ENCODE results near the gene NLN. TPM values are rescaled to one million over a fixed set of nuclear protein-coding genes. Genes with fewer than 3 reads are reported as not detected.
A peak's percentile ranks its signal among the peaks of the same experiment; 100 is the strongest.
"Not testable (repeated sequence)": the region's sequence is repeated elsewhere in the genome, so short reads cannot be mapped to it uniquely, and the experiment has no call there.

Gene NLN
- polyA plus RNA-seq, 1 donor (not counting 4 experiments of a cell fraction or from before 2014, with no cell fraction given), result 26.1 TPM

- Histone ChIP-seq H3K9me3 (ENCODE audit: control insufficient read depth, low read depth, low read length) (no peaks in the 10 kb centered on the region), H3K27me3 (ENCODE audit: control insufficient read depth, extremely low read depth, insufficient read depth, low read length) (no peaks in the 10 kb centered on the region), H3K79me2 (ENCODE audit: control insufficient read depth, insufficient read depth, low read length) (no peaks in the 10 kb centered on the region), H4K20me1 (ENCODE audit: control insufficient read depth, extremely low read depth, insufficient read depth, low read length) (no peaks in the 10 kb centered on the region), H2AFZ (ENCODE audit: control insufficient read depth, low read length) (no peak overlapping the region), H3K9me1 (ENCODE audit: control insufficient read depth, extremely low read depth, insufficient read depth, low read length) (no peaks in the 10 kb centered on the region), H3K9ac (ENCODE audit: control insufficient read depth, extremely low read depth, insufficient read depth, low read length) (no peak overlapping the region), H3K36me3 (ENCODE audit: control insufficient read depth in 2 of 2, extremely low read depth in 1 of 2, insufficient read depth in 2 of 2, low read length in 2 of 2) (peaks cover 0 to 2% of the 10 kb centered on the region in 2 experiments), H3K4me3 (ENCODE audit: control insufficient read depth in 2 of 3, extremely low read depth in 1 of 3, insufficient read depth in 2 of 3, low read depth in 1 of 3, low read length in 3 of 3) (no peak overlapping the region), H3K4me2 (ENCODE audit: control insufficient read depth, extremely low read depth, insufficient read depth, low read depth, low read length) (peak overlapping the region; percentile 17), H3K4me1 (ENCODE audit: control insufficient read depth, extremely low read depth, insufficient read depth, low read length) (peaks cover 28% of the 10 kb centered on the region), H3K27ac (ENCODE audit: control insufficient read depth, insufficient read depth, low read length) (peak overlapping the region; percentile 48)
- TF ChIP-seq CTCF (optimal IDR thresholded peaks at IDR 0.05 in 1 of 3, IDR thresholded peaks at IDR 0.05 in 1 of 3, conservative IDR thresholded peaks at IDR 0.05 in 1 of 3; ENCODE audit: extremely low read depth in 1 of 3, insufficient read depth in 2 of 3, low read length in 3 of 3), result no peak
- no peak for TF ChIP-seq EZH2 (IDR thresholded peaks at IDR 0.05; ENCODE audit: low read length)
- dilution Hi-C loops (cut with MboI; ENCODE audit: extremely low pct_ligation_motif_present, low sequenced_read_pairs), result no loop called here
- FAIRE-seq (peak; percentile 44), DNase-seq (ENCODE audit: low read depth, low spot score) (peak; percentile 41)
Observed at GRCh38 chr5:65769539-65769938, 47.5 kb downstream of the NLN start.

DNA sequence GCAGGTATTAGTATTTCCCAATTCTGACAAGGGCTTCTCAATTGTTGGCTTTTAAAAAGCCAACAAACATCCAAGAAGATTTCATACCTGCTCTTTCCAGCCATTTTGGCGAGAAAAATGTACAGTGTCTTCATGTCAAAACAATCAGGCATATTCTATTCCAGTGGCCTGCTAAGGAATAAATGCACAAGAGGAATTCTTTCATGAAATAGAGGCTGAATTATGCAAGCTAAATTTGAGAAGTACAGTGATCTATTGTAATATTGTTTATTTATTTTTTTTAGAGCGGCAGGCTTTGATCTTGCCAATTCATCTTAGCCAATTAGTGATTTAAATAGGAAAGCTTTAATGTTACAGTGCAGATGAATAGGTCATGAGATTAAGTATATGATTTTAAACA lies 49.3 kb downstream of the NLN start:
- Histone ChIP-seq H3K9me3 (ENCODE audit: control insufficient read depth, low read depth, low read length) (no peaks in the 10 kb centered on the region), H3K4me2 (ENCODE audit: control insufficient read depth, extremely low read depth, insufficient read depth, low read depth, low read length) (no peak overlapping the region), H2AFZ (ENCODE audit: control insufficient read depth, low read length) (no peak overlapping the region), H4K20me1 (ENCODE audit: control insufficient read depth, extremely low read depth, insufficient read depth, low read length) (no peaks in the 10 kb centered on the region), H3K36me3 (ENCODE audit: control insufficient read depth in 2 of 2, extremely low read depth in 1 of 2, insufficient read depth in 2 of 2, low read length in 2 of 2) (peaks cover 0 to 2% of the 10 kb centered on the region in 2 experiments), H3K9ac (ENCODE audit: control insufficient read depth, extremely low read depth, insufficient read depth, low read length) (no peak overlapping the region), H3K79me2 (ENCODE audit: control insufficient read depth, insufficient read depth, low read length) (no peaks in the 10 kb centered on the region), H3K4me1 (ENCODE audit: control insufficient read depth, extremely low read depth, insufficient read depth, low read length) (peaks cover 32% of the 10 kb centered on the region), H3K27ac (ENCODE audit: control insufficient read depth, insufficient read depth, low read length) (no peak overlapping the region), H3K9me1 (ENCODE audit: control insufficient read depth, extremely low read depth, insufficient read depth, low read length) (no peaks in the 10 kb centered on the region), H3K27me3 (ENCODE audit: control insufficient read depth, extremely low read depth, insufficient read depth, low read length) (no peaks in the 10 kb centered on the region), H3K4me3 (ENCODE audit: control insufficient read depth in 2 of 3, extremely low read depth in 1 of 3, insufficient read depth in 2 of 3, low read depth in 1 of 3, low read length in 3 of 3) (no peak overlapping the region)
- FAIRE-seq (no peak), DNase-seq (ENCODE audit: low read depth, low spot score) (no peak)
- dilution Hi-C loops (cut with MboI; ENCODE audit: extremely low pct_ligation_motif_present, low sequenced_read_pairs), result no loop called here
- TF ChIP-seq EZH2 (IDR thresholded peaks at IDR 0.05; ENCODE audit: low read length) (no peak), CTCF (optimal IDR thresholded peaks at IDR 0.05 in 1 of 3, IDR thresholded peaks at IDR 0.05 in 1 of 3, conservative IDR thresholded peaks at IDR 0.05 in 1 of 3; ENCODE audit: extremely low read depth in 1 of 3, insufficient read depth in 2 of 3, low read length in 3 of 3) (no peak)

DNA sequence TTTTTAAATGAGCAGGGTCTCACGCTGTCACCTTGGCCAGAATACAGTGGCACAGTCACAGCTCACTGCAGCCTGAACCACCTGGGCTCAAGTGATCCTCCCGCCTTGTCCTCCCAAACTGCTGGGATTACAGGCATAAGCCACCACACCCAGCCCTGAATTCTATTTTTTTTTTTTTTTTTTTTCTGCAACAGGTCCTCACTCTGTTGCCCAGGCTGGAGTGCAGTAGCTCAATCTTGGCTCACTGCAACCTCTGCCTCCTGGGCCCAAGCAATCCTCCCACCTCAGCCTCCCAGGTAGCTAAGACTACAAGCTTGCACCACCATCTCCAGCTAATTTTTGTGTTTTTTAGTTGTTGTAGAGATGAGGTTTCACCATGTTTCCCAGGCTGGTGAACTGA lies 51.0 kb downstream of the NLN start:
- FAIRE-seq; H3K9me1 ChIP-seq (ENCODE audit: control insufficient read depth, extremely low read depth, insufficient read depth, low read length); H3K79me2 ChIP-seq (ENCODE audit: control insufficient read depth, insufficient read depth, low read length); H3K36me3 ChIP-seq (ENCODE audit: control insufficient read depth in 2 of 2, extremely low read depth in 1 of 2, insufficient read depth in 2 of 2, low read length in 2 of 2); H3K27me3 ChIP-seq (ENCODE audit: control insufficient read depth, extremely low read depth, insufficient read depth, low read length); H3K9me3 ChIP-seq (ENCODE audit: control insufficient read depth, low read depth, low read length); H3K27ac ChIP-seq (ENCODE audit: control insufficient read depth, insufficient read depth, low read length); H2AFZ ChIP-seq (ENCODE audit: control insufficient read depth, low read length); dilution Hi-C loops (cut with MboI; ENCODE audit: extremely low pct_ligation_motif_present, low sequenced_read_pairs); H4K20me1 ChIP-seq (ENCODE audit: control insufficient read depth, extremely low read depth, insufficient read depth, low read length); H3K9ac ChIP-seq (ENCODE audit: control insufficient read depth, extremely low read depth, insufficient read depth, low read length); DNase-seq (ENCODE audit: low read depth, low spot score); H3K4me2 ChIP-seq (ENCODE audit: control insufficient read depth, extremely low read depth, insufficient read depth, low read depth, low read length); H3K4me3 ChIP-seq (ENCODE audit: control insufficient read depth in 2 of 3, extremely low read depth in 1 of 3, insufficient read depth in 2 of 3, low read depth in 1 of 3, low read length in 3 of 3): not testable (repeated sequence)
- peaks cover 32% of the 10 kb centered on the region for H3K4me1 ChIP-seq (ENCODE audit: control insufficient read depth, extremely low read depth, insufficient read depth, low read length)
